ENCODE results near the gene CDX2. TPM values are rescaled to one million over a fixed set of nuclear protein-coding genes. Genes with fewer than 3 reads are reported as not detected.
A peak's percentile ranks its signal among the peaks of the same experiment; 100 is the strongest.

Gene CDX2
- total and polyA plus RNA-seq, 10 of the 15 experiments (the other 5 are each of a cell fraction or from before 2014, with no cell fraction given) = 0.15 TPM; not detected in 9

- TF ChIP-seq ATF2 (IDR thresholded peaks at IDR 0.05; ENCODE audit: low read length) = peak; percentile 77
- no peak for TF ChIP-seq SIN3A (IDR thresholded peaks at IDR 0.05; ENCODE audit: low read depth, low read length)
- TF ChIP-seq SUZ12 (IDR thresholded peaks at IDR 0.05; ENCODE audit: unreplicated experiment) = no peak
- TF ChIP-seq ZBED1 (IDR thresholded peaks at IDR 0.05; ENCODE audit: borderline replicate concordance) = peak; percentile 40; the same call in 1 of the 2 replicates
- TF ChIP-seq STAT1 (conservative IDR thresholded peaks at IDR 0.05) = no peak
- no peak for TF ChIP-seq TBL1XR1 (IDR thresholded peaks at IDR 0.05; ENCODE audit: low read depth, low read length)
- peak; percentile 66 for TF ChIP-seq SPI1 (IDR thresholded peaks at IDR 0.05; ENCODE audit: borderline replicate concordance, insufficient read depth, low read depth, low read length)
- TF ChIP-seq KAT2A (conservative IDR thresholded peaks at IDR 0.05; ENCODE audit: control insufficient read depth, low read depth, low read length) = no peak
- no peak for TF ChIP-seq PAX8 (IDR thresholded peaks at IDR 0.05)
- TF ChIP-seq PML (IDR thresholded peaks at IDR 0.05; ENCODE audit: low read length) = no peak
- no peak for TF ChIP-seq YBX1 (IDR thresholded peaks at IDR 0.05)
- no peak for TF ChIP-seq ZZZ3 (IDR thresholded peaks at IDR 0.05; ENCODE audit: control insufficient read depth, insufficient read length, low read depth)
- no peak for TF ChIP-seq HDAC2 (IDR thresholded peaks at IDR 0.05)
- TF ChIP-seq E4F1 (IDR thresholded peaks at IDR 0.05; ENCODE audit: borderline replicate concordance, partially characterized antibody) = no peak
- no peak for TF ChIP-seq KLF5 (IDR thresholded peaks at IDR 0.05; ENCODE audit: partially characterized antibody)
- TF ChIP-seq RELA (IDR thresholded peaks at IDR 0.05; ENCODE audit: borderline replicate concordance, partially characterized antibody) = peak; percentile 12
- no peak for TF ChIP-seq ZBTB40 (IDR thresholded peaks at IDR 0.05; ENCODE audit: borderline replicate concordance)
- no peak for TF ChIP-seq ZBTB11 (CRISPR knock-in tag; IDR thresholded peaks at IDR 0.05)
- TF ChIP-seq RAD21 (IDR thresholded peaks at IDR 0.05; ENCODE audit: insufficient read depth, low read depth, low read length) = no peak
These were observed 43.8 kb upstream of the CDX2 start (continued) for GRCh38 chr13:28012896-28013295.

Data from GM12878 (cell line).